SJCRH30 (cell line): ENCODE data around the gene NPAS2. TPM values are rescaled to one million over a fixed set of nuclear protein-coding genes. Genes with fewer than 3 reads are reported as not detected.

Experiments
- DNase-seq, 2 experiments: peaks; one replicate each; pipeline ENCODE4 v3.0.0-alpha.2; 2015 to 2020
- H3K27ac ChIP-seq: fragments of 250-450 bp; sonication (Bioruptor Pico); 2 replicates; pipeline ENCODE4 v1.5.1; 2020; ENCODE audit warnings: mild to moderate bottlenecking, moderate library complexity
- H3K27me3 ChIP-seq: fragments of 250-450 bp; sonication (Bioruptor Pico); 2 replicates; pipeline ENCODE4 v1.5.1; 2020; ENCODE audit warnings: mild to moderate bottlenecking, moderate library complexity
- H3K36me3 ChIP-seq: fragments of 250-450 bp; sonication (Bioruptor Pico); 2 replicates; pipeline ENCODE4 v1.5.1; 2020; ENCODE audit warnings: mild to moderate bottlenecking, moderate library complexity
- H3K4me1 ChIP-seq: fragments of 250-450 bp; sonication (Bioruptor Pico); 2 replicates; pipeline ENCODE4 v1.5.1; 2020; ENCODE audit warnings: mild to moderate bottlenecking, moderate library complexity
- H3K4me3 ChIP-seq: fragments of 250-450 bp; sonication (Bioruptor Pico); 2 replicates; pipeline ENCODE4 v1.5.1; 2020; ENCODE audit warnings: mild to moderate bottlenecking, moderate library complexity
- H3K9me3 ChIP-seq: fragments of 250-450 bp; sonication (Bioruptor Pico); replicated peaks from 2 replicates; pipeline ENCODE4 v1.5.1; 2020; ENCODE audit warnings: mild to moderate bottlenecking, moderate library complexity
- total RNA-seq: library from RNA; depleted of rRNA; stranded (reverse); fragments of >200 nt; shearing (Covaris generic); gene quantifications from 2 replicates; pipeline ENCODE4 v1.2.3, GENCODE V29; 2014

NPAS2 gene
- total RNA-seq, 1 experiment from 2014 or later = 0.02 TPM

- H3K27me3 ChIP-seq = peaks cover 5% of the 10 kb centered on the region; the same call in 1 of the 2 replicates
- no peaks in the 10 kb centered on the region for H3K4me1 ChIP-seq
- no peak for DNase-seq
- no peaks in the 10 kb centered on the region for H3K36me3 ChIP-seq
- H3K27ac ChIP-seq = no peak overlapping the region
- H3K9me3 ChIP-seq = no peaks in the 10 kb centered on the region
- no peak overlapping the region for H3K4me3 ChIP-seq
These were observed 33.7 kb upstream of the NPAS2 start for GRCh38 chr2:100786297-100786658.

- no peaks in the 10 kb centered on the region for H3K9me3 ChIP-seq
- H3K27me3 ChIP-seq = peaks cover 5% of the 10 kb centered on the region; the same call in 1 of the 2 replicates
- no peaks in the 10 kb centered on the region for H3K36me3 ChIP-seq
- no peak overlapping the region for H3K27ac ChIP-seq
- no peak overlapping the region for H3K4me3 ChIP-seq
- no peaks in the 10 kb centered on the region for H3K4me1 ChIP-seq
- DNase-seq = no peak
These were observed 33.0 kb upstream of the NPAS2 start for GRCh38 chr2:100786985-100787384.

GRCh38 chr2:100789361-100789760 is 30.6 kb upstream of the NPAS2 start:
- no peak for DNase-seq
- Histone ChIP-seq H3K27ac (no peak overlapping the region), H3K4me3 (no peak overlapping the region), H3K36me3 (no peaks in the 10 kb centered on the region), H3K9me3 (no peaks in the 10 kb centered on the region), H3K4me1 (no peaks in the 10 kb centered on the region), H3K27me3 (peaks cover 2% of the 10 kb centered on the region; the same call in 1 of the 2 replicates)

GRCh38 chr2:100791294-100791935 is 28.5 kb upstream of the NPAS2 start:
- H3K4me3 ChIP-seq = no peak overlapping the region
- no peaks in the 10 kb centered on the region for H3K36me3 ChIP-seq
- no peaks in the 10 kb centered on the region for H3K4me1 ChIP-seq
- H3K27ac ChIP-seq = no peak overlapping the region
- no peaks in the 10 kb centered on the region; the same call in 1 of the 2 replicates for H3K27me3 ChIP-seq
- no peaks in the 10 kb centered on the region for H3K9me3 ChIP-seq
- no peak for DNase-seq

GRCh38 chr2:100791936-100792308 is 28.0 kb upstream of the NPAS2 start:
- H3K27me3 ChIP-seq = peaks cover 4% of the 10 kb centered on the region; the same call in 1 of the 2 replicates
- H3K4me1 ChIP-seq = no peaks in the 10 kb centered on the region
- no peak overlapping the region for H3K4me3 ChIP-seq
- no peak overlapping the region for H3K27ac ChIP-seq
- H3K36me3 ChIP-seq = no peaks in the 10 kb centered on the region
- no peaks in the 10 kb centered on the region for H3K9me3 ChIP-seq
- no peak for DNase-seq

GRCh38 chr2:100793220-100793619 is 26.7 kb upstream of the NPAS2 start:
- Histone ChIP-seq H3K4me1 (no peaks in the 10 kb centered on the region), H3K36me3 (no peaks in the 10 kb centered on the region), H3K27me3 (peaks cover 5% of the 10 kb centered on the region; the same call in 1 of the 2 replicates), H3K9me3 (no peaks in the 10 kb centered on the region), H3K4me3 (no peak overlapping the region), H3K27ac (no peak overlapping the region)
- DNase-seq = no peak

GRCh38 chr2:100793982-100794381 is 26.0 kb upstream of the NPAS2 start:
- H3K27ac ChIP-seq = no peak overlapping the region
- H3K4me3 ChIP-seq = no peak overlapping the region
- H3K9me3 ChIP-seq = no peaks in the 10 kb centered on the region
- 0 out of 2 replicates have a peak, but pooled peaks cover 5% of the 10 kb centered on the region for H3K27me3 ChIP-seq
- DNase-seq = no peak
- H3K36me3 ChIP-seq = no peaks in the 10 kb centered on the region
- no peaks in the 10 kb centered on the region for H3K4me1 ChIP-seq

- Histone ChIP-seq H3K4me1 (no peaks in the 10 kb centered on the region), H3K36me3 (no peaks in the 10 kb centered on the region), H3K27ac (no peak overlapping the region), H3K9me3 (no peaks in the 10 kb centered on the region), H3K4me3 (no peak overlapping the region), H3K27me3 (peaks cover 5% of the 10 kb centered on the region; the same call in 1 of the 2 replicates)
- no peak for DNase-seq
These were observed 23.3 kb upstream of the NPAS2 start for GRCh38 chr2:100796499-100797100.

- no peak for DNase-seq
- H3K4me1 ChIP-seq = no peaks in the 10 kb centered on the region
- H3K4me3 ChIP-seq = no peak overlapping the region
- H3K27ac ChIP-seq = no peak overlapping the region
- peaks cover 5% of the 10 kb centered on the region; the same call in 1 of the 2 replicates for H3K27me3 ChIP-seq
- H3K9me3 ChIP-seq = no peaks in the 10 kb centered on the region
- no peaks in the 10 kb centered on the region for H3K36me3 ChIP-seq
These were observed 20.3 kb upstream of the NPAS2 start for GRCh38 chr2:100799686-100800085.

- H3K9me3 ChIP-seq = no peaks in the 10 kb centered on the region
- H3K27me3 ChIP-seq = peaks cover 5% of the 10 kb centered on the region; the same call in 1 of the 2 replicates
- DNase-seq = no peak
- H3K4me1 ChIP-seq = no peaks in the 10 kb centered on the region
- H3K4me3 ChIP-seq = no peak overlapping the region
- H3K27ac ChIP-seq = no peak overlapping the region
- H3K36me3 ChIP-seq = no peaks in the 10 kb centered on the region
These were observed 19.0 kb upstream of the NPAS2 start for GRCh38 chr2:100800915-100801314.

- H3K36me3 ChIP-seq = no peaks in the 10 kb centered on the region
- no peak for DNase-seq
- H3K9me3 ChIP-seq = no peaks in the 10 kb centered on the region
- H3K4me1 ChIP-seq = no peaks in the 10 kb centered on the region
- H3K4me3 ChIP-seq = no peak overlapping the region
- peaks cover 5% of the 10 kb centered on the region; the same call in 1 of the 2 replicates for H3K27me3 ChIP-seq
- no peak overlapping the region for H3K27ac ChIP-seq
These were observed 18.5 kb upstream of the NPAS2 start for GRCh38 chr2:100801402-100801801.

GRCh38 chr2:100802066-100802465 is 17.9 kb upstream of the NPAS2 start:
- no peaks in the 10 kb centered on the region for H3K36me3 ChIP-seq
- no peaks in the 10 kb centered on the region for H3K9me3 ChIP-seq
- H3K4me3 ChIP-seq = no peak overlapping the region
- no peak for DNase-seq
- H3K4me1 ChIP-seq = no peaks in the 10 kb centered on the region
- H3K27me3 ChIP-seq = no peaks in the 10 kb centered on the region; the same call in 1 of the 2 replicates
- H3K27ac ChIP-seq = no peak overlapping the region

GRCh38 chr2:100803334-100803733 is 16.6 kb upstream of the NPAS2 start:
- Histone ChIP-seq H3K36me3 (no peaks in the 10 kb centered on the region), H3K27me3 (no peaks in the 10 kb centered on the region; the same call in 1 of the 2 replicates), H3K27ac (no peak overlapping the region), H3K4me1 (no peaks in the 10 kb centered on the region), H3K9me3 (no peaks in the 10 kb centered on the region), H3K4me3 (no peak overlapping the region)
- no peak for DNase-seq

- DNase-seq = no peak
- Histone ChIP-seq H3K4me1 (no peaks in the 10 kb centered on the region), H3K36me3 (no peaks in the 10 kb centered on the region), H3K27ac (no peak overlapping the region), H3K27me3 (no peaks in the 10 kb centered on the region), H3K4me3 (no peak overlapping the region), H3K9me3 (no peaks in the 10 kb centered on the region)
These were observed 13.4 kb upstream of the NPAS2 start for GRCh38 chr2:100806550-100806949.

- Histone ChIP-seq H3K27ac (no peak overlapping the region), H3K4me3 (no peak overlapping the region), H3K36me3 (no peaks in the 10 kb centered on the region), H3K27me3 (no peaks in the 10 kb centered on the region), H3K9me3 (no peaks in the 10 kb centered on the region), H3K4me1 (no peaks in the 10 kb centered on the region)
- DNase-seq = no peak
These were observed 12.2 kb upstream of the NPAS2 start for GRCh38 chr2:100807707-100808106.

- no peaks in the 10 kb centered on the region for H3K9me3 ChIP-seq
- H3K36me3 ChIP-seq = no peaks in the 10 kb centered on the region
- no peaks in the 10 kb centered on the region for H3K27me3 ChIP-seq
- H3K27ac ChIP-seq = no peak overlapping the region
- H3K4me1 ChIP-seq = no peaks in the 10 kb centered on the region
- DNase-seq = no peak
- H3K4me3 ChIP-seq = no peak overlapping the region
These were observed 11.4 kb upstream of the NPAS2 start for GRCh38 chr2:100808582-100808981.
